NOMO-1 treated with DMSO at 0.1 percent for 48 hours (cell line): ENCODE data around the gene PLIN3.
"Not testable (repeated sequence)": the region's sequence is repeated elsewhere in the genome, so short reads cannot be mapped to it uniquely, and the experiment has no call there.

Experiments used
- DNase-seq: peaks from one replicate; lab custom pipeline; 2025; ENCODE audit not compliant: unreplicated experiment; lab: John Stamatoyannopoulos, UW

The PLIN3 gene

DNA sequence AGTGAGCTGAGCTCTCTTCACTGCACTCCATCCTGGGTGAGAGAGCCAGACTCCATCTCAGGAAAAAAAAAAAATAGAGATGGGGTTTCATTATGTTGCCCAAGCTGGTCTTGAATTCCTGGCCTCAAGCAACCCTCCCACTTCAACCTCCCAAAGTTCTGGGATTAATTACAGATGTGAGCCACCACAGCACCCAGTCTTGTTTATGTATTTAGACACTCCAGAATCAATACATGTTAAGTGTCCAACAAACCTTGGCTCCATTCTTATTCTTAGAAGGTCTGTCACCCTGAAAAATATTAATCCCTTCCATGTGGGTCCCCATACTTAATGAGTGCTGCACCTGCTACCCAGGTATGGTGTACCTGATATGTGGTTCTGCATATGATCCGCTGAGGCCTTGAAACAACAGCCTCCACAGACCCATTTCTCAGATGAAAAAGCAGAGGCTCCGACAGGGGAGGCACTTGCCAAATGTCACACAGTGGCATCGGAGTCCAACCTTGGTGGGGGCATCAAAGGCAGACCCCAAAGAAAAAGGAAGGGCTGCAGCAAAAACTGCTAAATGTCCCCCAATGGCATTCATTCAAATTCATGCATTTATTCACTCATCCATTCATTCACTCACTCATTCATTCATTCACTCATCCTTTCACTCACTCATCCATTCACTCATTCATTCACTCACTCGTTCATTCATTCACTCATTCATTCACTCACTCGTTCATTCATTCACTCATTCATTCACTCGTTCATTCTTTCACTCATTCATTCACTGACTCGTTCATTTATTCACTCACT, 52.6 kb downstream of the PLIN3 start:
- no peak for DNase-seq

DNA sequence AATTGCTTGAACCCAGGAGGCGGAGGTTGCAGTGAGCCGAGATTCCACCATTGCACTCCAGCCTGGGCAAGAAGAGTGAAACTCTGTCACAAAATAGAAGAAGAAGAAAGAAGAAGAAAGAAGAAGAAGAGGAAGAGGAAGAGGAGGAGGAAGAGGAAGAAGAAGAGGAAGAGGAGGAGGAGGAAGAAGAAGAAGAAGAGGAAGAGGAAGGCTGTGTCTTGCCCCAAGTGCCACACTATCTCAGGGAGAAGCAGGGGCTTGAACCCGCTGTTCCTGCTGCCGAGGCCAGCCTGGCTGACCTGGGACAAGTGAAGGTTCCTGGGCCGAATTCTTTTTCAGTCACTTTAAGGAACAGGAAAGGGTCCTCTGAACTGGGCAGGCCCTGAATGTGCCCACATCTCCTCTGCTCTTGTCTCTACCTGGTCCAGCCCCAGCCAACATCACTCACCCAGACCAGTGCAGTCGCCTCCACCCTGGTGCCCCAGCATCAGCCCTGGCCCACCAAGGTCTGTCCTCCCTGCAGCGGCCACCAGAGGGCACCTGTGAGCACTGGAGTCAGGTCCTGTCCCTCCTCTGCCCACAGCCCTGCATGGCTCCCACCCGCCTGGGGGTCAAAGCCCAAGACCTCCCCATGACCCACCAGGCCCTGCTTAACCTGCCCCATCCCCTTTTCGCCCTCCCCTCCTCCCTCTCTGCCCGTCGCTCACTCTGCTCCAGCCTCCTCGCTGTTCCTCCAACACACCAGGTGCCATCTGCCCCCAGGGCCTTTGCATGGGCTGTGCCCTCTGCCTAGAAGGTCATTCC, 55.9 kb downstream of the PLIN3 start:
- DNase-seq: peak; percentile 60

DNA sequence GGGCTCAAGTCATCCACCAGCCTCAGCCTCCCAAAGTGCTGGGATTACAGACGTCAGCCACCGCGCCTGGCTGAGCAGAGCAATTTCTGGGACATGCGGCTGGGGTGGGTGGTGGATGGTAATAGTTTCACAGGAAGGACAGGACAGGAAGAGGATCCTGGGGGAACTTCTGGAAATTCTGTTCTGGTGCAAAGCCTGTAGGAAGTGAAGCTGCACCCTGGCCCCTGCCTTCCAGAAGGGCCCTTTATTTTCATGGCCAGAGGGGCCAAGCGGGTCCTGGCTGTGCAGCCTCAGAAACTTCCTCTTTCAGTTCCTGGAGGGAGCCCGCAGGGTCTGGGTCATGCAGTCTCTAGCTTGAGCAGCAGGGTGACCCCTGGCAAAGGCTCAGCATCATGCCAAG, 60.3 kb downstream of the PLIN3 start:
- peak; percentile 82 for DNase-seq

DNA sequence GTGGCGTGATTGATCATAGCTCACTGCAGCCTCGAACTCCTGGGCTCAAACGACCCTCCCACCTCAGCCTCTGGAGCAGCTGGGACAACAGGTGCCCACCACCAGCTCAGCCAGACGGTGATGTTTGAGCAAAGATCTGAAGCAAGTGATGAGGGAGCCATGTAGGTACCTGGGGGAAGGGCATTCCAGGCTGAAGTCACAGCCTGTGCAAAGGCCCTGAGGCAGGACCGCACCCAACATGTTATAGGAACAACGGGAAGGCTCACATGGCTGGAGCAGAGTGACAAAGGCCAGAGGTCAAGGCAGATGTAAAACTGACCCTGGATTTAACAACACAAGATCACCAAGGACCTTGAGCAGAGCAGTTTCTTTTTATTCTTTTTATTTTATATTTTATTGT, 61.1 kb downstream of the PLIN3 start:
- no peak for DNase-seq

DNA sequence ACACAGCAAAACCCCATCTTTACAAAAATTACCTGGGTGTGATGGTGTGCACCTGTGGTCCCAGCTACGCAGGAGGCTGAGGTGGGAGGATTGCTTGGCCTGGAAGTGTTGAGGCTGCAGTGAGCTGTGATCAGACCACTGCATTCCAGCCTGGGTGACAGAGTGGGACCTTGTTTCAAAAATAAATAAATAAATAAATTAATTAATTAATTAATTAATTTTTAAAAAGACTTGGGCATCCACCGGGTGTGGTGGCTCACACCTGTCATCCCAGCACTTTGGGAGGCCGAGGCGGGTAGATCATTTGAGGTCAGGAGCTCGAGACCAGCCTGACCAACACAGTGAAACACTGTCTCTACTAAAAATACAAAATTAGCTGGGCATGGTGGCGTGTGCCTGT, 62.3 kb downstream of the PLIN3 start:
- not testable (repeated sequence) for DNase-seq

DNA sequence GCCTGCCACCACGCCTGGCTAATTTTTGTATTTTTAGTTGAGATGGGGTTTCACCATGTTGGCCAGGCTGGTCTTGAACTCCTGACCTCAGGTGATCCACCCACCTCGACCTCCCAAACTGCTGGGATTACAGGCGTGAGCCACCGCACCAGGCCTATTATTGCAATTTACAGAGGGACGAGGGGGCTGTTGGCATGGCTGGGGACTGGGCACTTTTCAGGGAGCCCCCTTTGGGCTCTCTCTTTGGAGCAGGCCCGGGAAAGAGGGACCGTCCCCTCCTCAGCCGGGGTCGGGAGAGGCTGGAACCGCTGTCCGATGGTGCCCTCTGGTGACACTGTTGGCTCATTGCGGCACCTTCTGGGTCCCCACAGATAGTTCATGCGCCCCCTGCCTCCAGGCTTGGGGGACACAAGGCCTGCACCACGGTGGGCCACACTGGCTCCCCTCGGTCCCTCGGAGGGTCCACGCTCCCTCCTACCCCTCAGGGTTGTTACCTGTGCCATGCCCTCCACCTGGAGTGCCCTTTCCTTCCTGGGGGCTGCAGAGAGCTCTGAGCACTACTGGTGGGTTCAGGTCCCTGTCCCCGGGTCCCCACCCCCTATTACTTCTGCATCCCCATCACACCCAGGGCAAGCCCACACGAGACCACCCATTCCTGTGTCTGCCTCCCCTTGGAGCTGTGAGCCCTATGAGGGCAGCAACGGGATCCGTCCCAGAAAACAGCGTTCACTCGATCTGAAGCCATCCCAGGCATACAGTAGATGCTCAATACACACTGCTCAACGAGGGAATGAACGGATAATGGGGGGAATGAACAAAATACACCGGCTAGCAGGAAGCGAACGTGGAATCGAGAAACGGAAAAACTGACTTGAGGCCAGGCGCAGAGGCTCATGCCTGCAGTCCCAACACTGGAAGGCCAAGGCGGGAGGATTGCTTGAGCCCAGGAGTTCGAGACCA, 63.5 kb downstream of the PLIN3 start:
- DNase-seq: no peak

DNA sequence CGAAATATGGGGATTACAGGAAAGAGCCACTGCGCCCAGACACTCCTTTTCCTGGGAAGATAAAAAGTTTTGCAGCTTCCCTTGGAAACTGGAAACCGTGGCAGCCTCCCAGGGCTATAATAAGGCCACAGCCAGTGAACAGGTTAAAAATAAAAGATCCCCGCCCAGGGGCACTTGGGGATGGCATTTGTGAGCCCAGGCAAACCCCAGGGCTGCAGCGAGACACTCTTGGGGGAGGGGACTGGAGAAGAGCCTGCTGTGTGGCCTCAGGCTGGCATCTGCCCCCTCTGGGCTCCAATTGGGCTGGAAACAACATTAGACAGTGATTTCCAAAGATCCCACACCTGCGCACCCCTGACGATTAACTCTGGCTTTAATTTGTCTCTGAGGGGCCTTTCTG, 64.8 kb downstream of the PLIN3 start:
- no peak for DNase-seq

DNA sequence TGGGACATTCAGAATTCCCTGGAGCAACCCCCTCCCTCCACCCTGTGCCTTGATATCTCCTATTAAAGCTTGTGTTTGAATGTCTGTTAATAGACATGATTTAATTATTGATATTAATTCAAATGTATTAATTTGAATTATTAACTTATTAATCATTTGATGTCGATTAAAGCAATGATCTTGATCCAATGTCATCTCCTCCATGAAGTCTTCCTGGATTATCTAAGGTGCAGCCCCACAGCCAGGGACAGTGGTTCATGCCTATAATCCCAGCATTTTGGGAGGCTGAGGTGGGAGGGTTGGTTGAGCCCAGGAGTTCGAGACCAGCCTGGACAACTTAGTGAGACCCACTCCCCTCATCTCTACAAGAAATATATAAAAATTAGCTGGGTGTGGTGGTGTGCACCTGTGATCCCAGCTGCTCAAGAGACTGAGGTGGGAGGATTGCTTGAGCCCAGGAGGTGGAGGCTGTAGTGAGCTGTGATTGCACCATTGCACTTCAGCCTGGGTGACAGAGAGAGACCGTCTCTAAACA, 66.3 kb downstream of the PLIN3 start:
- DNase-seq: no peak

DNA sequence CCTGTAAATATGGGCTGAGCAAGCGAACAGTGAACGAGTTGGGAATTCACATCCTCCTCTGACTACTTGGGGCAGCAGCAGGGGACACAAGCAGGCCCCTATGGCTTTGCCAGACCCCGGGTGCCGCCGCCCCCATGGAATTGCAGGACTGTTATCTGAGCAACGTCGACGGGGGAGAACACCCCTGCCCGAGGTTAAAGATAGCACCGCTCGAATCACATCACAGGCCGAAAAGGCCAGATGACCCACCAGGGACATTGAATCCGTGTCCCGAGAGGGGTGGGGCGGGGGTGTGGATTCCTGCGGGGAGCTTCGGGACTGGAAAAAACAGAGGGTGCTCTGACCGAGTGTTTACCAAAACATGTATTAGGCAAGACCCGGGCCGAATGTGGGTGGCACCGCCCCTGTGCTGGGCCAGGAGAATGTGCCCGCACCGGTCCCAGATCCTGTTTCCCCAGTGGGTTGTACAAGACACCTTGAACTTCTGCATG, 66.8 kb downstream of the PLIN3 start:
- DNase-seq: no peak

DNA sequence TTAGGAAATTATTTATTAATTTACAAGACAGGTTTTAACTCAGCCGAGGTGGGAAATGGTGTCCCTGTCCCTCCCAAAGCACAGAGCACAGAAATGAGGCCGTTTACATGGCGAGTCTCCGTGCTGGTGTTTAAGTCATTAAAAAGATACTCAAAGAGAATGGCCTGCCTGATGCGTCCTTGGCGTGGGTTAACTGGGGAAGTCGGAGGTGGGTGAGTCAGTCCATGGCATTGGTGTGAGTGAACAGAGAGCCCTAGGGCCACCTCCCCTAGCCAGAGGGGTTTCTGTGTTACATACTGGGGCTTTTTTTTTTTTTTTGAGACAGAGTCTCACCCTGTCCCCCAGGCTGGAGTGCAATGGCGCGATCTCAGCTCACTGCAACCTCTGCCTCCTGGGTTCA, 72.1 kb downstream of the PLIN3 start:
- no peak for DNase-seq

DNA sequence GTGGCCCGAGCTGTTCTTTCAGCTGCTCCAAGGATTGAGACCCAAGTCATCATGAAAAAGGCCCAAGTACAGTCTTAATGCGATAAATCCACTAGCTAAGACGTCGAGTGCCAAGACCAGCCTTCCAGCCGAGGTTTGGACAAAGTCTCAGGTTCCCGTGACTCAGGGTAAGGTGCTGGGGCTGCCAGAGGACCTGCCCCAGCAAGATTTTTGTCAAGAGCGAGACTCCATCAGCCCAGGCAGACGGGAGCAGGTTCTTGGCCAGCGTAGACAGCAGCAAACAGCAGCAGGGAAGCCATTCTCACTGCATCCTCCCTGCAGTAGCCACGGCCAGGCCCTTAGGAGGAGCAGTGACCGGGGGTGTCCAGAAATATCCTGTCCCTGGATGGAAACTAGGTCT, 72.5 kb downstream of the PLIN3 start:
- DNase-seq: no peak

DNA sequence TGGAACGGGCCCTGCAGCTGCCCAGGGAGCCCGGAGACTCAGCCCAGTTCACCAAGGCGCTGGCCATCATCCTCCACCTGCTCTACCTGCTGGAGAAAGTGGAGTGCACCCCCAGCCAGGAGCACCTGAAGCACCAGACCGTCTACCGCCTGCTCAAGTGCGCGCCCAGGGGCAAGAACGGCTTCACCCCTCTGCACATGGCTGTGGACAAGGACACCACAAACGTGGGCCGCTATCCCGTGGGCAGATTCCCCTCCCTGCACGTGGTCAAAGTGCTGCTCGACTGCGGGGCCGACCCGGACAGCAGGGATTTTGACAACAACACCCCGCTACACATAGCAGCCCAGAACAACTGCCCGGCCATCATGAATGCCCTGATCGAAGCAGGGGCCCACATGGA, 74.2 kb downstream of the PLIN3 start:
- not testable (repeated sequence) for DNase-seq

DNA sequence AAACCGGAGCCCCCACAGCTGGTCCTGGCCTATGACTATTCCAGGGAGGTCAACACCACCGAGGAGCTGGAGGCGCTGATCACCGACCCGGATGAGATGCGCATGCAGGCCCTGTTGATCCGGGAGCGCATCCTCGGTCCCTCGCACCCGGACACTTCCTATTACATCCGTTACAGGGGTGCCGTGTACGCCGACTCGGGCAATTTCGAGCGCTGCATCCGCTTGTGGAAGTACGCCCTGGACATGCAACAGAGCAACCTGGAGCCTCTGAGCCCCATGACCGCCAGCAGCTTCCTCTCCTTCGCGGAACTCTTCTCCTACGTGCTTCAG, 74.6 kb downstream of the PLIN3 start:
- not testable (repeated sequence) for DNase-seq

DNA sequence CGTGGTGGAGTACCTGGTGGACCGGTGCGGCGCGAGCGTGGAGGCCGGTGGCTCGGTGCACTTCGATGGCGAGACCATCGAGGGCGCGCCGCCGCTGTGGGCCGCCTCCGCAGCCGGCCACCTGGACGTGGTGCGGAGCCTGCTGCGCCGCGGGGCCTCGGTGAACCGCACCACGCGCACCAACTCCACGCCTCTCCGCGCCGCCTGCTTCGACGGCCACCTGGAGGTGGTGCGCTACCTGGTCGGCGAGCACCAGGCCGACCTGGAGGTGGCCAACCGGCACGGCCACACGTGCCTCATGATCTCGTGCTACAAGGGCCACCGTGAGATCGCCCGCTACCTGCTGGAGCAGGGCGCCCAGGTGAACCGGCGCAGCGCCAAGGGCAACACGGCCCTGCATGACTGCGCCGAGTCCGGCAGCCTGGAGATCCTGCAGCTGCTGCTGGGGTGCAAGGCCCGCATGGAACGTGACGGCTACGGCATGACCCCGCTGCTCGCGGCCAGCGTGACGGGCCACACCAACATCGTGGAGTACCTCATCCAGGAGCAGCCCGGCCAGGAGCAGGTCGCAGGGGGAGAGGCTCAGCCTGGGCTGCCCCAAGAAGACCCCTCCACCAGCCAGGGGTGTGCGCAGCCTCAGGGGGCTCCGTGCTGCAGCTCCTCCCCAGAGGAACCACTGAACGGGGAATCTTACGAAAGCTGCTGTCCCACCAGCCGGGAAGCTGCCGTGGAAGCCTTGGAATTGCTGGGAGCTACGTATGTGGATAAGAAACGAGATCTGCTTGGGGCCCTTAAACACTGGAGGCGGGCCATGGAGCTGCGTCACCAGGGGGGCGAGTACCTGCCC, 75.2 kb downstream of the PLIN3 start:
- not testable (repeated sequence) for DNase-seq

DNA sequence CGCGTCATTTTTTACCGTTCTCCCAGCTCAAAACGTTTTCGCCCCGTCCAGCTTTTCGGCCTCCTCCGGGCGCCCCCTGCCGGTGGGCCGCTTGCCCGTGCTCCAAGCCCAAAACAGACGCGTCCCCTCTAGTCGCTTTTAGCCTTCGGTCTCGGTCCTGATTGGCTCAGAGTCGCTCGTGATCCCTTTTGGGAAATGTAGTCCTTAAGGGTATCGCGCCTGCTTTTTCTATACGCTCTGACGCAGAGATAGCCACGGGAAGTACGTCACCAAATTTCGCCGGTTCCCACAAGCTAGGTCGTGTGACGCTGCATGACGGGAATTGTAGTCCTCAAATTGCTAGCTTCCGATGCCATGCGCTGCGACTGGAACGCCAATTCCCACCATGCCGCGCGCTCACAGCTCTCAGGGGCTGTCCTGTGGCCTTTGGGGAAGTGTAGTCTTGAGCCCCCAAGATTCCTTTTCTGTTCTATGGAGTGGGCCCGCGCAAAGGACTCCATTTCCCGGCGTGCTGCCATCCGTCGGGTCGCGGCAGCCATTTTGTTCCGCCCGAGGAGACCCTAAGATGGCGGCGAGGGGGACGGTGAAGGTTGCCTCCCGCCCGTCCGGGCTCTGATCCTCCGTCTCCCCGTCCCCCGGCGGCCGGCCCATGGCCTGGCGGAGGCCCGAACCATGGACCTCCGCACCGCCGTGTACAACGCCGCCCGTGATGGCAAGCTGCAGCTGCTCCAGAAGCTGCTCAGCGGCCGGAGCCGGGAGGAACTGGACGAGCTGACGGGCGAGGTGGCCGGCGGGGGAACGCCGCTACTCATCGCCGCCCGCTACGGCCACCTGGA, 76.1 kb downstream of the PLIN3 start, which contains the start of gene FEM1A:
Gene FEM1A, plus strand, starts transcription at position 552 of the 836 bp plus-strand sequence. Its CDS starts 121 bp downstream, at position 673.
- peak; percentile 100 for DNase-seq
